ENCODE measurements around the gene SLC16A2. TPM values are rescaled to one million over a fixed set of nuclear protein-coding genes. Genes with fewer than 3 reads are reported as not detected.

The SLC16A2 gene
- total RNA-seq, 4 donors from 2014 or later = 8.0 to 15.8 (median 10.2) TPM

DNA sequence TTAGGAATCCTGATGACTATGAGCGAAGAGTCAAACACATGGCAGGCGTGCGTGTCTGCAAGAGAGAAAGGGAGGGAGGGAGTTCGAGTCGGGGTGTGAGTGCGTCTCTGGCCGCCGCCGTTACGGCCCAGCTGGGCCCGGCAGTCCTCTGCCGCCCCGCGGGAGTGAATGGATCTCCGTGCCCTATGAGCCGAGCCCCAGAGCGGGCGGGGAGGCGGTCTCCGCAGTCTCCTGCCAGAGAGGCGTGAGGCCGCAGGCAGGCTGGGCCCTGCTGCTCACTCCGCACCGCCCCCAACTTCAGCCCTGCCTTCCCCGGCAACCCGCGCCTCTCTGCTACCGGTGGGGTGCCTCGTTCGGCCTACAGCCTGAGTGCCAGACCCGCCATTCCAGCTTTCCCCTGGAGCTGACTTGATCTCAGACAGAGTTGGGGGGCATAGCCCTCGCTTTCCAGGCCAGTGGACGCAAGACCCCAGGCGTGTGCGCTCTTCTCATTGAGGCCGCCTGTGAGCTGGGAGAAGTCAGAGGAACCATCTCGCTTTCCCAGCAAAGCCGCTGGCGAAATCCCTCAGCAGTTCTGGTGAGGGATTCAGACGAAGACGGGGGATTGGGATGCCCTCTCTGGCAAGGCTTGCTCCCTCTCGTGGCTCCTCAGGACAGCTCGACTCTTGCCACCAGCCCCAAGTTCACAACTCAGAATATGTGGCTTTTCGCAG lies 1.4 kb downstream of the SLC16A2 start:
- DNase-seq (ENCODE audit: low spot score) = no peak
- TF ChIP-seq, protein P1, sequence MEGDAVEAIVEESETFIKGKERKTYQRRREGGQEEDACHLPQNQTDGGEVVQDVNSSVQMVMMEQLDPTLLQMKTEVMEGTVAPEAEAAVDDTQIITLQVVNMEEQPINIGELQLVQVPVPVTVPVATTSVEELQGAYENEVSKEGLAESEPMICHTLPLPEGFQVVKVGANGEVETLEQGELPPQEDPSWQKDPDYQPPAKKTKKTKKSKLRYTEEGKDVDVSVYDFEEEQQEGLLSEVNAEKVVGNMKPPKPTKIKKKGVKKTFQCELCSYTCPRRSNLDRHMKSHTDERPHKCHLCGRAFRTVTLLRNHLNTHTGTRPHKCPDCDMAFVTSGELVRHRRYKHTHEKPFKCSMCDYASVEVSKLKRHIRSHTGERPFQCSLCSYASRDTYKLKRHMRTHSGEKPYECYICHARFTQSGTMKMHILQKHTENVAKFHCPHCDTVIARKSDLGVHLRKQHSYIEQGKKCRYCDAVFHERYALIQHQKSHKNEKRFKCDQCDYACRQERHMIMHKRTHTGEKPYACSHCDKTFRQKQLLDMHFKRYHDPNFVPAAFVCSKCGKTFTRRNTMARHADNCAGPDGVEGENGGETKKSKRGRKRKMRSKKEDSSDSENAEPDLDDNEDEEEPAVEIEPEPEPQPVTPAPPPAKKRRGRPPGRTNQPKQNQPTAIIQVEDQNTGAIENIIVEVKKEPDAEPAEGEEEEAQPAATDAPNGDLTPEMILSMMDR (IDR thresholded peaks at IDR 0.05) = no peak
- ATAC-seq (ENCODE audit: low FRiP score) = peak; percentile 46

DNA sequence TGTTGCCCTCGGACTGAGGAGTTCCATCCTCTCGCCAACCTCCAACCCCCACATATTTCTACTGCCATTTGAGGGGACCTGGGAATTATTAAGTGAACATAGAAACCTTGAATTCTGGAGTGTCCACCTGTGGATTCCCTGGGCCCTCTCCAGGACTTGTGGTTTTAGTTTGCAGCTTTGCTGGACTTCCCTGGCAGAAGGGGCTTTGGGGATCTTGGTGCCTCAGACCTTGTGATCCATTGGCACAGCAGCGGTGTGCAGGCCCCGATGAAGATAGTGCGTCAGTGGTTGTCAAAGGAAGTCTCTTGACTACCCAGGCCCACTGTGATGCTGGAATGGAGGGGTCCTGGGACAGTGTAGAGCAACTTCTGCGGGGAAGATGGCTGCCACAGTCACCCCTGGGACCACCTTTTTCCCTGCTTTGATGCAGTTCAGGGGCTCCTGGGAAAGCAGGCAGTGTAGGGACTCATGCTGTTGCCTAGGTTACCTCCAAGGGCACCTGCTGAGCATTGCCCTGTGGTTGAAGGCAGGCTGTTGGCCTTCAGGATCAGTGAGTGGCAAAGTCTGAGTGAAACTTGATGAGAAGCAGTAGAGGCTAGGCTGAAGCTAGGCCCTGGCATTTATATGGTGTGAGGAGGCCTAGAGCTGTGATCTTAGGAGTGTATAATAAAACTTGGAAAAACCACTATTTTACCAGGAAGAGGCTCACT lies 2.2 kb downstream of the SLC16A2 start:
- TF ChIP-seq, protein P1 (IDR thresholded peaks at IDR 0.05) = no peak
- no peak for ATAC-seq (ENCODE audit: low FRiP score)
- no peak for DNase-seq (ENCODE audit: low spot score)

DNA sequence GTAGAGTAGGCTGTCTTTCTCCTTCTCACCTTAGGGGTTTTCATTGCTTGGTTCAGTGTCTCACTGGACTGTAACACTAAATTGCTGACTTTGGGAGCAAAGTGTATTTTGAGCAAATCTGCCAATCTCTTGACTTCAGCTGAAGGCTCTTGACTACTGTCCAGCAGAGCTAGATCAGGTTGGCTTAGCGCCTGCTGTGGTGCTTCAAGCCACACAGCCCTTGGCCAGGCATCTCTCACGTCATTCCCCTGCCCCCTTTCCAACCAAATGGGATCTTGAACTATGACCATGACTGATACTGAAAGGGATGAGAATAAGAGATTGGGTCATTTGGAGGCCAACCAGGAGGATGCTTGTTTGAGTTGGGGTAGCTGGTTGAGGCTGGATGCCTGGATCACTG lies 4.8 kb downstream of the SLC16A2 start:
- TF ChIP-seq, protein P1 (IDR thresholded peaks at IDR 0.05) = no peak
- DNase-seq (ENCODE audit: low spot score) (no peak), ATAC-seq (ENCODE audit: low FRiP score) (no peak)

DNA sequence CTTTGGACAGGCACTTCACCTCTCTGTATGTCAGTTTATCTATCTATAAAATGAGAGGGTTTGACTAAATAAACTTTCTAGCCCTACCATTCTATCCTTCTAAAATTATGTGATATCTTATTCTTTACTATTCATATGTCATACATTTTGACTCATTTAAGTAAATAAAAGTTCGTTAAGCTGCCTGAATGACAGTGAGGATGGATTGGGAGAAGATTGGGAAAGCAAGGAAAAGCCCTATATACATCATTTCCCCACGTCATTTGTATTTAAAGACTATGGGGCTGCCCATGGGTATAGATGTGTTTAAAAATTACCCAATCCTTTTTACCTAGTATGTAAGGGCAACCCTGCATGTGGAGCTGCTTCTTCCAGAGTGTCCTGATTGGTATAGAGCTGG lies 5.3 kb downstream of the SLC16A2 start:
- DNase-seq (ENCODE audit: low spot score) = no peak
- TF ChIP-seq, protein P1 (IDR thresholded peaks at IDR 0.05) = no peak
- no peak for ATAC-seq (ENCODE audit: low FRiP score)

DNA sequence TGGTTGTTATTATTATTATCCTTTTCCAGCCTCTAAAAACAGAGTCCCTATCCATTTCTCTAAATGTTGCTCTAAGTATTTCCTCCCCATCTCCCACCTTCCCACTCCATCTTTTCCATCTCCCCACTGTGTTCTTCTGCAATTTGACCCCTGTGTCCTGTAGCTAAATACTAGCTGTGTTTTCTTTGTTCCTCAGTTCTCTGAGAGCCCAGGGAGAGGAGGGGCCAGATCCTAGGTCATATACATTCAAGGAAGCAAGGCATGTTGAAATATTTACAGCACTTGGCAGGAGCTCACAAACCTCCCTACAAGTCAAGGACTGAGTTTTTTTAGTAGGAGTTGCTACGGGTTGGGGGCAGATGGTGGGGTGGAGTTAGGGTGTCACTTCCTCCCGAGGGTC lies 10.5 kb downstream of the SLC16A2 start:
- DNase-seq (ENCODE audit: low spot score) (no peak), ATAC-seq (ENCODE audit: low FRiP score) (no peak)
- TF ChIP-seq, protein P1 (IDR thresholded peaks at IDR 0.05) = no peak

DNA sequence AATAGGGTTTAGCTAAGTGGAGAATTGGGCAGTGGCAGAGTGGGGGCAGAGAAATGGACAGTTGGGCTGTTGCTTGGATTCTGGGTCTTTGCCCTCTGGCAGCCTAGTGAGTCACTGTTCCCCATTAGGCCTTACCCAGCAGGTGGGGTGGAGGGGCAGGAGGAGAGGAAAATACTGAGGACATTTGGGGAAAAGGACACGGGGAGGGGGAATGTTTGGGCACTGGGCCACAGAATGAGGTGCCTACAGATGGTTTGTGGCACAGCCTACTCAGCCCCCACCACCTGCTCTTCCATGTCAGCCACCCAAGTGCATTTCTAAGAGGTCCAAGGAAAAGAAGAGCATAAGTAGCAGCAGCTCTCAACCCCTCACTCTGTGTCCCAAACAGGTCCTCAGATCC lies 13.0 kb downstream of the SLC16A2 start:
- ATAC-seq (ENCODE audit: low FRiP score) = no peak
- DNase-seq (ENCODE audit: low spot score) = no peak
- TF ChIP-seq, protein P1 (IDR thresholded peaks at IDR 0.05) = no peak

DNA sequence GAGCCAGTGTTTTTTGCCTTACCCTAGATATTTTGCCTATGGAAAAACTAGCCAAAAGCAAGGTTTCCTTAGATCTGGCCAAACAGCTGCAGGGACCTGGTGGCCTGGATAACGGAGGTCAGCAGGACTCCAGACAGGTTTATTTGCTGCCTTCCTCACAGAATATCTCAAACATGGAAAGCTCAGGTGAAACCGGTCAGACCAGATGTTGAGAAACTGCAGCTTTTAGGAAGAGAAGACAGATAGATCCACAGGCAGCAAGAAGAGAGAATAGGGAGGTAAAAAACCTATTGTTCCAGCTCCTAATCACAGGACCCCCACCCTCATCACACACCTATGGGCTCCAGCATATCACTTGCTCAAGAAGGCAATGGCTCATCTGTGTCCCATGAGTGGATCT lies 16.2 kb downstream of the SLC16A2 start:
- ATAC-seq (ENCODE audit: low FRiP score) (no peak), DNase-seq (ENCODE audit: low spot score) (no peak)
- TF ChIP-seq, protein P1 (IDR thresholded peaks at IDR 0.05) = no peak

Measured in omental fat pad (tissue), 4 donors.